ENCODE data around the gene RASGRF1.

GRCh38 chr15:78969687-78970349 lies 120.8 kb downstream of the RASGRF1 start:
- no peak for TF ChIP-seq POLR2A (IDR thresholded peaks at IDR 0.05; ENCODE audit: low read depth, low read length)
- no peak for TF ChIP-seq POLR2AphosphoS5 (IDR thresholded peaks at IDR 0.05; ENCODE audit: low read depth, low read length)
- TF ChIP-seq TAF1 (IDR thresholded peaks at IDR 0.05; ENCODE audit: borderline replicate concordance, low read depth, low read length), result no peak

All from GM12892 (cell line).